HEK293T (cell line): Measurements from ENCODE around the gene RPAP3.

Experiments used
- ARNT ChIP-seq: fragments of 450-650 bp; IDR thresholded peaks from 2 replicates; pipeline ENCODE4 v1.6.1; 2017; ENCODE audit warnings: mild to moderate bottlenecking
- BHLHE40 ChIP-seq: fragments of 450-650 bp; IDR thresholded peaks from 2 replicates; pipeline ENCODE4 v1.6.1; 2016; ENCODE audit warnings: mild to moderate bottlenecking, moderate library complexity, borderline replicate concordance
- CTBP1 ChIP-seq: fragments of 450-650 bp; IDR thresholded peaks from 2 replicates; pipeline ENCODE4 v1.6.1; 2016; ENCODE audit warnings: borderline replicate concordance
- ELF4 ChIP-seq: fragments of 450-650 bp; IDR thresholded peaks from 2 replicates; pipeline ENCODE4 v1.6.1; 2017; ENCODE audit warnings: antibody characterized with exemption
- FOXA1 ChIP-seq: fragments of 450-650 bp; IDR thresholded peaks from 2 replicates; pipeline ENCODE4 v1.6.1; 2016; ENCODE audit warnings: mild to moderate bottlenecking
- FOXK2 ChIP-seq: fragments of 450-650 bp; IDR thresholded peaks from 2 replicates; pipeline ENCODE4 v1.6.1; 2016; ENCODE audit warnings: mild to moderate bottlenecking
- FOXM1 ChIP-seq: fragments of 450-650 bp; IDR thresholded peaks from 2 replicates; pipeline ENCODE4 v1.6.1; 2017; ENCODE audit warnings: mild to moderate bottlenecking, borderline replicate concordance
- HDGF ChIP-seq: fragments of 450-650 bp; IDR thresholded peaks from 2 replicates; pipeline ENCODE4 v1.6.1; 2017; ENCODE audit warnings: antibody characterized with exemption, borderline replicate concordance
- NFRKB ChIP-seq: fragments of 450-650 bp; IDR thresholded peaks from 2 replicates; pipeline ENCODE4 v1.6.1; 2016; ENCODE audit warnings: mild to moderate bottlenecking, moderate library complexity
- SP1 ChIP-seq: fragments of 450-650 bp; IDR thresholded peaks from 2 replicates; pipeline ENCODE4 v1.6.1; 2017
- SUZ12 ChIP-seq: fragments of 450-650 bp; IDR thresholded peaks from 2 replicates; pipeline ENCODE4 v1.6.1; 2016; ENCODE audit warnings: mild to moderate bottlenecking
- TARDBP ChIP-seq: fragments of 450-650 bp; IDR thresholded peaks from 2 replicates; pipeline ENCODE4 v1.6.1; 2016
- ZNF384 ChIP-seq: fragments of 450-650 bp; IDR thresholded peaks from 2 replicates; pipeline ENCODE4 v1.6.1; 2016
- TF ChIP-seq, protein P1 (sequence below): fragments of 450-650 bp; IDR thresholded peaks from 2 replicates; pipeline ENCODE4 v1.6.1; 2016

DNA sequence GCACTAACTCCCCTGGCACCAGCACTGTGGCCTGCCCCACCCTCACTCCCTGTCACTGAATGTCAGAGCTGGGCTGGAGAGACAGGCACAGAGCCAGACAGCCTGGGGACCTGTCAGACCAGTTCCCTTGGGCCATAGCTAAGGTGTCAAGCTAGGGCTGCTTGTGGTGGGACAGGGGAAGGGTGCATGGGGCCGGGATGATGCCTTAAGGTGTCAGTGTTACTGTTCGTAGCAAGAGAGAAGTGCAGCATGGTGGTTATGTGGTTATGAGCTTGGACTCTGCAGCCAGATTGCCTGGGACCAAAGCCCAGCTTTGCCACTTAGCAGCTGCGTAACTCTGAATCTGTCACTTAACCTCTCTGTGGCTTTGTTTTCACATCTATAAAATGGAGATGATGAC is 49.1 kb upstream of the RPAP3 start:
- TF ChIP-seq SP1, result no peak
- no peak for TF ChIP-seq FOXM1
- no peak for TF ChIP-seq NFRKB
- TF ChIP-seq FOXA1, result no peak
- no peak for TF ChIP-seq HDGF
- no peak for TF ChIP-seq ZNF384
- TF ChIP-seq SUZ12, result no peak
- no peak for TF ChIP-seq BHLHE40
- TF ChIP-seq, protein P1, sequence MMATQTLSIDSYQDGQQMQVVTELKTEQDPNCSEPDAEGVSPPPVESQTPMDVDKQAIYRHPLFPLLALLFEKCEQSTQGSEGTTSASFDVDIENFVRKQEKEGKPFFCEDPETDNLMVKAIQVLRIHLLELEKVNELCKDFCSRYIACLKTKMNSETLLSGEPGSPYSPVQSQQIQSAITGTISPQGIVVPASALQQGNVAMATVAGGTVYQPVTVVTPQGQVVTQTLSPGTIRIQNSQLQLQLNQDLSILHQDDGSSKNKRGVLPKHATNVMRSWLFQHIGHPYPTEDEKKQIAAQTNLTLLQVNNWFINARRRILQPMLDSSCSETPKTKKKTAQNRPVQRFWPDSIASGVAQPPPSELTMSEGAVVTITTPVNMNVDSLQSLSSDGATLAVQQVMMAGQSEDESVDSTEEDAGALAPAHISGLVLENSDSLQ, result no peak
- TF ChIP-seq ELF4, result no peak
- TF ChIP-seq TARDBP, result no peak
- no peak for TF ChIP-seq ARNT
- TF ChIP-seq FOXK2, result no peak
- no peak for TF ChIP-seq CTBP1
